HUDEP-2 (cell line): Measurements from ENCODE around the gene HEBP1.

Source experiments
- DNase-seq, 76 experiments: peaks; one replicate each; lab custom pipeline; 2025; ENCODE audit not compliant: unreplicated experiment in 76 of 76; lab: John Stamatoyannopoulos, UW

The HEBP1 gene

GRCh38 chr12:12992418-12993130, 7.5 kb downstream of the HEBP1 start:
- no peak for DNase-seq

GRCh38 chr12:12990700-12991468, 9.2 kb downstream of the HEBP1 start:
- DNase-seq: no peak

- DNase-seq: no peak
Measured at GRCh38 chr12:12987421-12987820, 12.6 kb downstream of the HEBP1 start.

- no peak for DNase-seq
Measured at GRCh38 chr12:12986775-12987331, 13.2 kb downstream of the HEBP1 start.

GRCh38 chr12:12985817-12986408, 14.2 kb downstream of the HEBP1 start:
- peak in 11 of 76 experiments; percentile 7 to 36 (median 12) for DNase-seq

GRCh38 chr12:12984149-12984548, 15.9 kb downstream of the HEBP1 start:
- no peak for DNase-seq

- DNase-seq: peak in 6 of 76 experiments; percentile 6 to 18 (median 11)
Measured at GRCh38 chr12:12983420-12984035, 16.5 kb downstream of the HEBP1 start.

GRCh38 chr12:12982331-12982730, 17.7 kb downstream of the HEBP1 start:
- DNase-seq: no peak

- DNase-seq: peak in 2 of 76 experiments; percentile 3 to 12
Measured at GRCh38 chr12:12979731-12980259, 20.3 kb downstream of the HEBP1 start.

- DNase-seq: no peak
Measured at GRCh38 chr12:12979126-12979525, 20.9 kb downstream of the HEBP1 start.

- no peak for DNase-seq
Measured at GRCh38 chr12:12977231-12977630, 22.8 kb downstream of the HEBP1 start.

- DNase-seq: no peak
Measured at GRCh38 chr12:12976366-12976765, 23.7 kb downstream of the HEBP1 start.

GRCh38 chr12:12975322-12976077, 24.6 kb downstream of the HEBP1 start:
- peak in 7 of 76 experiments; percentile 6 to 24 (median 12) for DNase-seq

GRCh38 chr12:12974211-12974610, 25.9 kb downstream of the HEBP1 start:
- DNase-seq: no peak

GRCh38 chr12:12973019-12973418, 27.0 kb downstream of the HEBP1 start:
- DNase-seq: no peak

- DNase-seq: no peak
Measured at GRCh38 chr12:12965836-12966235, 34.2 kb downstream of the HEBP1 start.

GRCh38 chr12:12964255-12964654, 35.8 kb downstream of the HEBP1 start:
- DNase-seq: no peak

- DNase-seq: no peak
Measured at GRCh38 chr12:12960639-12961209, 39.3 kb downstream of the HEBP1 start.

GRCh38 chr12:12958886-12959285, 41.2 kb downstream of the HEBP1 start:
- no peak for DNase-seq
